Neural progenitor cell (in vitro differentiated cells): ENCODE data around the gene EPHB1. TPM values are rescaled to one million over a fixed set of nuclear protein-coding genes. Genes with fewer than 3 reads are reported as not detected.

Experiments
- DNase-seq: peaks from one replicate; pipeline ENCODE4 v3.0.0-alpha.2; 2016; ENCODE audit warnings: low spot score
- H2AFZ ChIP-seq: fragments of 200-600 bp; sonication (generic); replicated peaks from 2 replicates; pipeline ENCODE4 v1.6.1; 2016; ENCODE audit warnings: antibody characterized with exemption
- H3F3A ChIP-seq: fragments of 200-600 bp; sonication (generic); 2 replicates; pipeline ENCODE4 v1.6.1; 2016; ENCODE audit warnings: antibody characterized with exemption, low read depth
- H3K27ac ChIP-seq: fragments of 200-600 bp; sonication (generic); 2 replicates; pipeline ENCODE4 v1.5.1; 2016; ENCODE audit warnings: mild to moderate bottlenecking
- H3K27me3 ChIP-seq: fragments of 200-600 bp; sonication (generic); 2 replicates; pipeline ENCODE4 v1.6.1; 2016; ENCODE audit warnings: mild to moderate bottlenecking, moderate library complexity
- H3K36me3 ChIP-seq: fragments of 200-600 bp; sonication (generic); 2 replicates; pipeline ENCODE4 v1.5.1; 2016
- H3K4me1 ChIP-seq: fragments of 200-600 bp; sonication (generic); 2 replicates; pipeline ENCODE4 v1.6.1; 2016; ENCODE audit warnings: mixed run types
- H3K4me2 ChIP-seq: fragments of 200-600 bp; sonication (generic); 2 replicates; pipeline ENCODE4 v1.6.1; 2016
- H3K4me3 ChIP-seq: fragments of 200-600 bp; sonication (generic); 2 replicates; pipeline ENCODE4 v1.5.1; 2016
- H3K79me2 ChIP-seq: fragments of 200-600 bp; sonication (generic); 2 replicates; pipeline ENCODE4 v1.6.1; 2016; ENCODE audit warnings: low read depth
- H3K9ac ChIP-seq: fragments of 200-600 bp; sonication (generic); 2 replicates; pipeline ENCODE4 v1.6.1; 2016
- H3K9me3 ChIP-seq: fragments of 200-600 bp; sonication (generic); 2 replicates; pipeline ENCODE4 v1.5.1; 2016; ENCODE audit warnings: low read depth
- H4K20me1 ChIP-seq: fragments of 200-600 bp; sonication (generic); 2 replicates; pipeline ENCODE4 v1.6.1; 2016; ENCODE audit warnings: low read depth
- H3K27ac Mint-ChIP-seq: 3 replicates; pipeline ENCODE4 v1.8.0; 2021; ENCODE audit warnings: mixed read lengths
- H3K27me3 Mint-ChIP-seq: 2 replicates; pipeline ENCODE4 v1.8.0; 2022; ENCODE audit warnings: low read depth, mild to moderate bottlenecking, inconsistent platforms, moderate library complexity, mixed read lengths; ENCODE audit not compliant: insufficient read depth
- H3K36me3 Mint-ChIP-seq: 3 replicates; pipeline ENCODE4 v1.8.0; 2021; ENCODE audit warnings: mixed read lengths
- H3K4me1 Mint-ChIP-seq: 3 replicates; pipeline ENCODE4 v1.8.0; 2021; ENCODE audit warnings: mixed read lengths
- H3K4me3 Mint-ChIP-seq: 3 replicates; pipeline ENCODE4 v1.8.0; 2021; ENCODE audit warnings: mild to moderate bottlenecking, moderate library complexity, mixed read lengths
- H3K9me3 Mint-ChIP-seq: 3 replicates; pipeline ENCODE4 v1.8.0; 2020; ENCODE audit warnings: mixed read lengths
- CTCF ChIP-seq: fragments of 200-600 bp; sonication (generic); IDR thresholded peaks from 2 replicates; pipeline ENCODE4 v1.5.1; 2017; ENCODE audit warnings: antibody characterized with exemption, mild to moderate bottlenecking
- EZH2 ChIP-seq: fragments of 200-600 bp; sonication (generic); IDR thresholded peaks from 2 replicates; pipeline ENCODE4 v1.6.1; 2017; ENCODE audit warnings: antibody characterized with exemption, mild to moderate bottlenecking, moderate library complexity
- EZH2phosphoT487 ChIP-seq: fragments of 200-600 bp; sonication (generic); IDR thresholded peaks from 2 replicates; pipeline ENCODE4 v1.6.1; 2017; ENCODE audit warnings: antibody characterized with exemption
- total RNA-seq: library from RNA; depleted of rRNA; stranded (reverse); fragments of >200 nt; gene quantifications from 2 replicates; pipeline ENCODE4 v1.2.3, GENCODE V29; 2015; ENCODE audit warnings: low replicate concordance

EPHB1 gene
- total RNA-seq, 1 donor from 2014 or later = 9.1 TPM

- H3K9ac ChIP-seq = no peak overlapping the region
- H3K4me2 ChIP-seq = no peak overlapping the region
- H3K27me3 ChIP-seq = no peaks in the 10 kb centered on the region
- no peak overlapping the region for H3K27ac ChIP-seq
- H3K4me3 ChIP-seq = no peak overlapping the region
- H3K36me3 Mint-ChIP-seq = no peaks in the 10 kb centered on the region
- no peak overlapping the region for H3K27ac Mint-ChIP-seq
- no peak overlapping the region for H2AFZ ChIP-seq
- no peaks in the 10 kb centered on the region for H3K36me3 ChIP-seq
- TF ChIP-seq CTCF = no peak
- no peak for TF ChIP-seq EZH2phosphoT487
- no peak for TF ChIP-seq EZH2
- peaks cover under 1% of the 10 kb centered on the region for H3F3A ChIP-seq
- no peak overlapping the region for H3K4me3 Mint-ChIP-seq
- H4K20me1 ChIP-seq = no peaks in the 10 kb centered on the region
- peaks cover 2% of the 10 kb centered on the region for H3K27me3 Mint-ChIP-seq
- no peaks in the 10 kb centered on the region for H3K9me3 Mint-ChIP-seq
- peaks cover 10% of the 10 kb centered on the region for H3K4me1 ChIP-seq
- no peak for DNase-seq
- peaks cover 16% of the 10 kb centered on the region for H3K4me1 Mint-ChIP-seq
- no peaks in the 10 kb centered on the region for H3K9me3 ChIP-seq
- H3K79me2 ChIP-seq = no peaks in the 10 kb centered on the region
These were observed 218.1 kb downstream of the EPHB1 start for GRCh38 chr3:135013206-135013605.

GRCh38 chr3:135014566-135014965 lies 219.5 kb downstream of the EPHB1 start:
- H3K4me3 Mint-ChIP-seq = no peak overlapping the region
- Histone ChIP-seq H3K27ac (no peak overlapping the region), H3K4me2 (no peak overlapping the region), H3K79me2 (no peaks in the 10 kb centered on the region), H3K9ac (no peak overlapping the region), H2AFZ (no peak overlapping the region), H3K9me3 (no peaks in the 10 kb centered on the region), H3K36me3 (no peaks in the 10 kb centered on the region), H3K27me3 (no peaks in the 10 kb centered on the region), H3K4me1 (peaks cover 22% of the 10 kb centered on the region), H4K20me1 (no peaks in the 10 kb centered on the region), H3F3A (peaks cover 5% of the 10 kb centered on the region), H3K4me3 (no peak overlapping the region)
- no peak overlapping the region for H3K27ac Mint-ChIP-seq
- H3K4me1 Mint-ChIP-seq = peaks cover 22% of the 10 kb centered on the region
- no peaks in the 10 kb centered on the region for H3K9me3 Mint-ChIP-seq
- TF ChIP-seq EZH2 = no peak
- TF ChIP-seq EZH2phosphoT487 = no peak
- no peak for TF ChIP-seq CTCF
- no peaks in the 10 kb centered on the region for H3K36me3 Mint-ChIP-seq
- DNase-seq = no peak
- H3K27me3 Mint-ChIP-seq = peaks cover 2% of the 10 kb centered on the region

GRCh38 chr3:135017003-135017893 lies 222.2 kb downstream of the EPHB1 start:
- Mint-ChIP-seq H3K27ac (peak overlapping the region; percentile 52), H3K9me3 (no peaks in the 10 kb centered on the region), H3K4me1 (peaks cover 22% of the 10 kb centered on the region), H3K36me3 (no peaks in the 10 kb centered on the region), H3K4me3 (peak overlapping the region; percentile 38), H3K27me3 (peaks cover 2% of the 10 kb centered on the region)
- Histone ChIP-seq H3K4me2 (no peak overlapping the region), H2AFZ (no peak overlapping the region), H3K4me3 (no peak overlapping the region), H3K27me3 (no peaks in the 10 kb centered on the region), H3K9me3 (no peaks in the 10 kb centered on the region), H3K9ac (no peak overlapping the region), H3K27ac (no peak overlapping the region), H4K20me1 (no peaks in the 10 kb centered on the region), H3K79me2 (no peaks in the 10 kb centered on the region), H3K4me1 (peaks cover 22% of the 10 kb centered on the region), H3K36me3 (no peaks in the 10 kb centered on the region), H3F3A (peaks cover 5% of the 10 kb centered on the region)
- DNase-seq = no peak
- TF ChIP-seq EZH2 = no peak
- TF ChIP-seq CTCF = no peak
- TF ChIP-seq EZH2phosphoT487 = no peak
